K562 (cell line): ENCODE data around the gene EIF2S3.

ENCODE experiments used
- ATF2 ChIP-seq: sonication (generic); formaldehyde crosslinking; IDR thresholded peaks from 2 replicates; pipeline ENCODE4 v1.8.1; 2022; ENCODE audit warnings: missing genetic modification reagents
- CTCF ChIP-seq, 3 experiments: IDR thresholded peaks in 2 of 3; conservative IDR thresholded peaks in 1 of 3; 2 replicates each; pipeline ENCODE4 v1.5.1; 2011 to 2012; ENCODE audit warnings: low read length in 3 of 3, mild to moderate bottlenecking in 3 of 3, control low read depth in 2 of 3, improper control_type of control experiment in 1 of 3, inconsistent platforms in 1 of 3, low read depth in 1 of 3, mixed read lengths in 1 of 3, moderate library complexity in 1 of 3; ENCODE audit not compliant: insufficient read depth in 2 of 3
- ESRRA ChIP-seq: fragments of 450-650 bp; IDR thresholded peaks from 2 replicates; pipeline ENCODE4 v1.6.1; 2014; ENCODE audit warnings: low read depth, mild to moderate bottlenecking, moderate library complexity, borderline replicate concordance
- FOXP1 ChIP-seq: sonication (generic); formaldehyde crosslinking; IDR thresholded peaks from 2 replicates; pipeline ENCODE4 v1.8.0; 2022; ENCODE audit warnings: mild to moderate bottlenecking, missing genetic modification reagents
- PML ChIP-seq: IDR thresholded peaks from 2 replicates; pipeline ENCODE4 v1.6.1; 2012; ENCODE audit warnings: low read length, inconsistent platforms
- POLR2A ChIP-seq: fragments of 450-650 bp; conservative IDR thresholded peaks from 2 replicates; pipeline ENCODE4 v1.6.1; 2016
- SAP30 ChIP-seq: fragments of 200-600 bp; sonication (generic); IDR thresholded peaks from 2 replicates; pipeline ENCODE4 v1.6.1; 2012; ENCODE audit warnings: borderline replicate concordance, low read depth, mild to moderate bottlenecking, moderate library complexity, low read length, control low read depth, inconsistent platforms; ENCODE audit not compliant: insufficient read depth, poor library complexity, severe bottlenecking
- SOX6 ChIP-seq: fragments of 450-650 bp; IDR thresholded peaks from 2 replicates; pipeline ENCODE4 v1.6.1; 2014; ENCODE audit warnings: mild to moderate bottlenecking
- SP1 ChIP-seq: sonication (generic); formaldehyde crosslinking; IDR thresholded peaks from 2 replicates; pipeline ENCODE4 v1.8.1; 2022; ENCODE audit warnings: mild to moderate bottlenecking, missing genetic modification reagents
- TAF1 ChIP-seq: IDR thresholded peaks from 2 replicates; pipeline ENCODE4 v1.6.1; 2011; ENCODE audit warnings: mild to moderate bottlenecking, low read length, moderate library complexity; ENCODE audit not compliant: insufficient read depth, control insufficient read depth, severe bottlenecking; ENCODE audit errors: extremely low read depth
- U2AF2 ChIP-seq: fragments of 200-400 bp; formaldehyde crosslinking; optimal IDR thresholded peaks from 2 replicates; pipeline ENCODE3; 2017; ENCODE audit warnings: low read depth, mild to moderate bottlenecking, low read length
- TF ChIP-seq, protein P1 (sequence below): sonication (generic); formaldehyde crosslinking; IDR thresholded peaks from 2 replicates; pipeline ENCODE4 v1.8.1; 2023; ENCODE audit warnings: mild to moderate bottlenecking, missing genetic modification reagents

DNA sequence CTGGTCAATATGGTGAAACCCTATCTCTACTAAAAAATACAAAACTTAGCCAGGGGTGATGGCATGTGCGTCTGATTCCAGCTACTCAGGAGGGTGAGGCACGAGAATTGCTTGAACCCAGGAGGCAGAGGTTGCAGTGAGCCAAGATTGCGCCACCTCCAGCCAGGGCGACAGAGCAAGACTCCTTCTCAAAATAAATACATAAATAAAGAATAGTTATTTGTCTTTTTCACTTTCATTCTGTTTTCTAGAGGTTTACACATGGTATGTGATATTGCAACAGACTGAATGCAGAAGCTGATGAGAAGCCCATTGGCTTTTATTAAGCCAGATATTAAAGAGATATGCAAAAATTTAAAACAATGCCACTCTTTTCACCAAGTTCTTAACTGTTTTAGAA, 35.9 kb upstream of the EIF2S3 start:
- no peak for TF ChIP-seq ESRRA
- TF ChIP-seq, protein P1, sequence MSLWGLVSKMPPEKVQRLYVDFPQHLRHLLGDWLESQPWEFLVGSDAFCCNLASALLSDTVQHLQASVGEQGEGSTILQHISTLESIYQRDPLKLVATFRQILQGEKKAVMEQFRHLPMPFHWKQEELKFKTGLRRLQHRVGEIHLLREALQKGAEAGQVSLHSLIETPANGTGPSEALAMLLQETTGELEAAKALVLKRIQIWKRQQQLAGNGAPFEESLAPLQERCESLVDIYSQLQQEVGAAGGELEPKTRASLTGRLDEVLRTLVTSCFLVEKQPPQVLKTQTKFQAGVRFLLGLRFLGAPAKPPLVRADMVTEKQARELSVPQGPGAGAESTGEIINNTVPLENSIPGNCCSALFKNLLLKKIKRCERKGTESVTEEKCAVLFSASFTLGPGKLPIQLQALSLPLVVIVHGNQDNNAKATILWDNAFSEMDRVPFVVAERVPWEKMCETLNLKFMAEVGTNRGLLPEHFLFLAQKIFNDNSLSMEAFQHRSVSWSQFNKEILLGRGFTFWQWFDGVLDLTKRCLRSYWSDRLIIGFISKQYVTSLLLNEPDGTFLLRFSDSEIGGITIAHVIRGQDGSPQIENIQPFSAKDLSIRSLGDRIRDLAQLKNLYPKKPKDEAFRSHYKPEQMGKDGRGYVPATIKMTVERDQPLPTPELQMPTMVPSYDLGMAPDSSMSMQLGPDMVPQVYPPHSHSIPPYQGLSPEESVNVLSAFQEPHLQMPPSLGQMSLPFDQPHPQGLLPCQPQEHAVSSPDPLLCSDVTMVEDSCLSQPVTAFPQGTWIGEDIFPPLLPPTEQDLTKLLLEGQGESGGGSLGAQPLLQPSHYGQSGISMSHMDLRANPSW (CRISPR knock-in tag): no peak
- no peak for TF ChIP-seq CTCF (IDR thresholded peaks at IDR 0.05 in 2 of 3, conservative IDR thresholded peaks at IDR 0.05 in 1 of 3; ENCODE audit: insufficient read depth in 2 of 3, low read depth in 1 of 3, low read length in 3 of 3)
- no peak for TF ChIP-seq PML
- no peak for TF ChIP-seq TAF1
- no peak for TF ChIP-seq ATF2 (CRISPR knock-in tag)
- TF ChIP-seq U2AF2: no peak
- TF ChIP-seq POLR2A: no peak
- no peak for TF ChIP-seq SAP30
- no peak for TF ChIP-seq FOXP1 (CRISPR knock-in tag)
- TF ChIP-seq SP1 (CRISPR knock-in tag): no peak
- TF ChIP-seq SOX6: no peak
